ENCODE data around the gene IGSF6.

GRCh38 chr16:21645261-21645721 lies 7.1 kb downstream of the IGSF6 start:
- no peak for TF ChIP-seq CTCF (IDR thresholded peaks at IDR 0.05)
- no peak for TF ChIP-seq POLR2AphosphoS5 (IDR thresholded peaks at IDR 0.05)
- no peak for TF ChIP-seq POLR2A (IDR thresholded peaks at IDR 0.05)
- TF ChIP-seq EP300 (IDR thresholded peaks at IDR 0.05) = no peak

Measured in suprapubic skin (tissue), 4 donors.